ENCODE measurements around the gene SECISBP2L. TPM values are rescaled to one million over a fixed set of nuclear protein-coding genes. Genes with fewer than 3 reads are reported as not detected.
A peak's percentile ranks its signal among the peaks of the same experiment; 100 is the strongest.

The SECISBP2L gene
- total and polyA plus RNA-seq, 2 experiments from 2014 or later = 24.6 to 25.2 TPM

GRCh38 chr15:48984811-48985352, 61.4 kb downstream of the SECISBP2L start:
- Histone ChIP-seq H3K27ac (no peak overlapping the region), H3K4me1 (ENCODE audit: low read depth) (no peaks in the 10 kb centered on the region), H3K9me3 (ENCODE audit: low read depth) (no peaks in the 10 kb centered on the region), H3K4me3 (no peak overlapping the region), H3K27me3 (no peaks in the 10 kb centered on the region), H3K36me3 (peaks cover 2% of the 10 kb centered on the region)
- TF ChIP-seq, protein P1, sequence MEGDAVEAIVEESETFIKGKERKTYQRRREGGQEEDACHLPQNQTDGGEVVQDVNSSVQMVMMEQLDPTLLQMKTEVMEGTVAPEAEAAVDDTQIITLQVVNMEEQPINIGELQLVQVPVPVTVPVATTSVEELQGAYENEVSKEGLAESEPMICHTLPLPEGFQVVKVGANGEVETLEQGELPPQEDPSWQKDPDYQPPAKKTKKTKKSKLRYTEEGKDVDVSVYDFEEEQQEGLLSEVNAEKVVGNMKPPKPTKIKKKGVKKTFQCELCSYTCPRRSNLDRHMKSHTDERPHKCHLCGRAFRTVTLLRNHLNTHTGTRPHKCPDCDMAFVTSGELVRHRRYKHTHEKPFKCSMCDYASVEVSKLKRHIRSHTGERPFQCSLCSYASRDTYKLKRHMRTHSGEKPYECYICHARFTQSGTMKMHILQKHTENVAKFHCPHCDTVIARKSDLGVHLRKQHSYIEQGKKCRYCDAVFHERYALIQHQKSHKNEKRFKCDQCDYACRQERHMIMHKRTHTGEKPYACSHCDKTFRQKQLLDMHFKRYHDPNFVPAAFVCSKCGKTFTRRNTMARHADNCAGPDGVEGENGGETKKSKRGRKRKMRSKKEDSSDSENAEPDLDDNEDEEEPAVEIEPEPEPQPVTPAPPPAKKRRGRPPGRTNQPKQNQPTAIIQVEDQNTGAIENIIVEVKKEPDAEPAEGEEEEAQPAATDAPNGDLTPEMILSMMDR (IDR thresholded peaks at IDR 0.05; ENCODE audit: low read depth, low read length) = no peak
- peak in 1 of 2 donors; percentile 18 for DNase-seq (ENCODE audit: low read depth in 1 of 2, low spot score in 1 of 2)

DNA sequence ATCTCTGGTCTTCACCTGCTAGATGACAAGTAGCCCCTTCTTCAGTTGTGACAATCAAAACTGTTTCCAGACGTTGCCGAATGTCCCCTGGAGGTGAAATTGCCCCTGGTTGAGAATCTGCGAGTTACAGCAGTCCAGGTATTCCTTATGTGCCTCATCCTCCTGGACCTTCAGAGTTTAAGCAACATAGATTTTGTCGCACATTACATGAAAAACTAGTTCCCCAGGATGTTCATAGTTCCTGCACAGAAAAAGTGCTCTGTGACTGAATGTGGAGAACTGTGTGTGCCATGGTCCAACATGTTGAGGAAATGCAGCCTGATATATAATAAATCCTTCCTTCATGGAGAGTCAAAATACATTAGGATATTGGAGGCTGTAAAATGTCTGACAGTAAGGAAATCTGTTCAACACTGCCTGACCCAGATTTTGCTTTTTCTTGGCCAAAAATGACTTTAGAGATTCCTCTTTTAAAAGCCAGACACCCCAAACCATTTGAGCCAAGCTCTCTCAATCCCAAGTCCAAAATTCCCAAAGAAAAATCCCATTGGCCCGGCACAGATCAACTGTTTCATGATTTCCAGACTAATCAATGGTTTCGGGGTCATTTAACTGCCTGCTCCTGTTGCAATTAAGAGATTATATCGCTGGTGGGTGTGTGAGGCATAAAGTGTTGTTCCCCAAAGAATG, 62.1 kb downstream of the SECISBP2L start:
- H3K4me3 ChIP-seq = no peak overlapping the region
- TF ChIP-seq, protein P1 (IDR thresholded peaks at IDR 0.05; ENCODE audit: low read depth, low read length) = no peak
- H3K4me1 ChIP-seq (ENCODE audit: low read depth) = no peaks in the 10 kb centered on the region
- H3K36me3 ChIP-seq = no peaks in the 10 kb centered on the region
- no peaks in the 10 kb centered on the region for H3K9me3 ChIP-seq (ENCODE audit: low read depth)
- no peak overlapping the region for H3K27ac ChIP-seq
- no peaks in the 10 kb centered on the region for H3K27me3 ChIP-seq
- DNase-seq (ENCODE audit: low read depth in 1 of 2, low spot score in 1 of 2) = no peak

DNA sequence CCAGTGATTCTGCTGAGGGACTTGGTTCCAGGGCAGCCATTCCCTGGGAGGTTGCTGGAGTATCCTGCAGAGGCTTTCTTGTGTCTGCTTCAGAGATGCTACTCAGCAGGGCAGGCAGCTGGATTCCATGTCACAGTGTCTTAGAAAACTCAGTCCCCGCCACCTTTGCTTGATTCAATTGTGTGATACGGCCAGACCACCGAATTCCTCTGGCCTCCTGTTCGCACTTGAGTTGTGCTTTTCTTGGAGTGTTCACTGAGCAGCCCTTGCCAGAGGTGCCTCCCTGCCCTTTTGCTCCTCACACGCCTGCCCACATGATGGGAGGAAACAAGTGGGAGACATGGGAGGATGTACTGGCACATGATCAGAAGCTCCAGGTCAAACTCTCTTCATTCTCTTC, 62.9 kb downstream of the SECISBP2L start:
- no peaks in the 10 kb centered on the region for H3K27me3 ChIP-seq
- no peak overlapping the region for H3K27ac ChIP-seq
- H3K9me3 ChIP-seq (ENCODE audit: low read depth) = no peaks in the 10 kb centered on the region
- H3K4me3 ChIP-seq = no peak overlapping the region
- H3K36me3 ChIP-seq = no peaks in the 10 kb centered on the region
- TF ChIP-seq, protein P1 (IDR thresholded peaks at IDR 0.05; ENCODE audit: low read depth, low read length) = no peak
- H3K4me1 ChIP-seq (ENCODE audit: low read depth) = no peaks in the 10 kb centered on the region
- no peak for DNase-seq (ENCODE audit: low read depth in 1 of 2, low spot score in 1 of 2)

DNA sequence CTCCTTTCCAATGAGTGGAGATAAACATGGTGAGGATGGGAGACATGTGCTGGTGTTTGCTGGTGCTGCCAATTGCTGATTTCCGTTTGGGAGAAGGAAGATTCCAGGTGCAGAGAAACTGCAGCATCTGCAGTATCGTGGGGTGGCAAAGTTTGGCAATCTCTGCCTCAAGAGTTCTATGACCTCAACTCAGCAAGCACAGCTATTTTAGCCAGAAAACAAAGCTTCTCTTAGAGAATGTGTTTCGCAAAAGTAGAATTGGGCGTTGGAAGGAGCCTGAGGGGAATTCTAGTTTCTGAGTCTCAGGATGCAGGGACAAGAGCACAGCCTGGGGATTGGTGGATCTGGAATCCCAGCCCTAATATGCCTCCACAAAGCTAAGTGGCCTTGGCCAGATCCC, 64.3 kb downstream of the SECISBP2L start:
- Histone ChIP-seq H3K9me3 (ENCODE audit: low read depth) (no peaks in the 10 kb centered on the region), H3K27me3 (no peaks in the 10 kb centered on the region), H3K4me1 (ENCODE audit: low read depth) (no peaks in the 10 kb centered on the region), H3K27ac (no peak overlapping the region), H3K4me3 (no peak overlapping the region), H3K36me3 (no peaks in the 10 kb centered on the region)
- TF ChIP-seq, protein P1 (IDR thresholded peaks at IDR 0.05; ENCODE audit: low read depth, low read length) = no peak
- DNase-seq (ENCODE audit: low read depth in 1 of 2, low spot score in 1 of 2) = peak in 1 of 2 donors; percentile 16

DNA sequence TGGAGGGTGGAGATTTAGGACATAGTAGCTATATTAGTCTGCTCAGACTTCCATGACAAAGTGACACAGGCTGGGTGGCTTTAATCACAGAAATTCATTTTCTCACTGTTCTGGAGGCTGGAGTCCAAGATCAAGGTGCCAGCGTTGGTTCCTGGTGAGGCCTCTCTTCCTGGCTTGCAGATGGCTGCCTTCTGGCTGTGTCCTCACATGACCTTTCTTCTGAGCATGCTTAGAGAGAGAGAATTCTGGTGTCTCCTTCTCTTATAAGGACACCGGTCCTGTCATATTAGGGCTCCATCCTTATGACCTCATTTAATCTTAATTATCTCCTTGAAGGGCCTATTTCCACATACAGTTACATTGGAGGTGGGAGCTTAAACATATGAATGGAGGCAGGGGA, 67.6 kb downstream of the SECISBP2L start:
- no peaks in the 10 kb centered on the region for H3K36me3 ChIP-seq

More for the DNA sequence above, 67.6 kb downstream of the SECISBP2L start:
- peaks cover 11% of the 10 kb centered on the region for H3K4me1 ChIP-seq (ENCODE audit: low read depth)
- TF ChIP-seq, protein P1 (IDR thresholded peaks at IDR 0.05; ENCODE audit: low read depth, low read length) = no peak
- no peak overlapping the region for H3K4me3 ChIP-seq
- no peaks in the 10 kb centered on the region for H3K27me3 ChIP-seq
- H3K9me3 ChIP-seq (ENCODE audit: low read depth) = no peaks in the 10 kb centered on the region
- H3K27ac ChIP-seq = no peak overlapping the region
- no peak for DNase-seq (ENCODE audit: low read depth in 1 of 2, low spot score in 1 of 2)
